GM19372 (cell line): ENCODE data around the gene FNDC5.
A peak's percentile ranks its signal among the peaks of the same experiment; 100 is the strongest.

ENCODE experiments used
- ATAC-seq: cut with Tn5 transposase; IDR thresholded peaks from one replicate; pipeline ENCODE4 v1.9.1; 2021; ENCODE audit warnings: mild to moderate bottlenecking, low read depth, moderate library complexity; ENCODE audit not compliant: unreplicated experiment

FNDC5 gene

DNA sequence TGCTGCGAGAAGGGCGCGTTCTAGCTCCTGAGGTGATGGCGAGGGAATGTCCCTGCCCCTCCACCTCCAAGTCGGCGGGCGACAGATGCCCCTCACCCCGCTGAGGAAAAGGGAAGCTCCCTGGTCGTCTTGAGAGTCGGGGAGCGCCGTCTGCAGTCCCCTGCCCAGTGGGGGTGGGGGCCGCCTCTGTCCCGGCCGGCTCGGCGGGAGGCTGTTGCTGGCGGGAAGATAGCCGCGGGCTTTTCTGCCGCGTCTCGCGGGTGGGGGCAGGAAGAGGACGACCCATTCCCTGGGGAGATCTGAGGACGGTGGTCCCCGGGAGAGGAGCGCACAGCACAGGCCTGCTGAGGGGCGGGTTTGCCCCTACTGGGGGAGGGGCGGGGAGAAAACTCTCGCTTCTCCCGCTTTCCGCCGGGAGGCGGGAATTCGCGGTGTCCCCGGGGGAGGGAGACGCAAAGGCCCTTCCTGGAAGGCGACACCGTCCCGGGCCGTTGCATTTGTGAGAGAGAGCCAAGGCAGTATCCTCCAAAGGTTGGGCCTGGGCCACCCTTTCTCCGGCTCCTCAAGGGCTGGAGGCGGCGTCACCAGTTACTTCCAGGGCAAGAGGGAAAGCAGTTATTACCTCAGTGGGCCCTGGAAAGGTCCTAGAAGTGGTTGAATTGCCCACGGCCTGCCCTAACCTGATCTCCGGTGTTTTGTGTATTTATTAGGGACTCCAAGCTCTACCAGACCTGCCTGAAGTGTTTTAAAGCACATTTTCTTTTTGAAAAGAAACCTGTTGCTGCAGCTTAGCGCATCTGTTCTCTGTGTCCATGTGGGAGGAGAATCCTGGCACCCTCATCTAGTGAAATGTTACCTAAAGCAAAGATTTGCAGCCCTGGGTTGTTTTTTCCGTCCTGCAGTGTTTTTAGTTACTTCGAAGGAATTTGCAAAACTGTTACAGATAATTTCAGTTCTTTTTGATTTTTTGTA, 52.6 kb downstream of the FNDC5 start:
- ATAC-seq = no peak

DNA sequence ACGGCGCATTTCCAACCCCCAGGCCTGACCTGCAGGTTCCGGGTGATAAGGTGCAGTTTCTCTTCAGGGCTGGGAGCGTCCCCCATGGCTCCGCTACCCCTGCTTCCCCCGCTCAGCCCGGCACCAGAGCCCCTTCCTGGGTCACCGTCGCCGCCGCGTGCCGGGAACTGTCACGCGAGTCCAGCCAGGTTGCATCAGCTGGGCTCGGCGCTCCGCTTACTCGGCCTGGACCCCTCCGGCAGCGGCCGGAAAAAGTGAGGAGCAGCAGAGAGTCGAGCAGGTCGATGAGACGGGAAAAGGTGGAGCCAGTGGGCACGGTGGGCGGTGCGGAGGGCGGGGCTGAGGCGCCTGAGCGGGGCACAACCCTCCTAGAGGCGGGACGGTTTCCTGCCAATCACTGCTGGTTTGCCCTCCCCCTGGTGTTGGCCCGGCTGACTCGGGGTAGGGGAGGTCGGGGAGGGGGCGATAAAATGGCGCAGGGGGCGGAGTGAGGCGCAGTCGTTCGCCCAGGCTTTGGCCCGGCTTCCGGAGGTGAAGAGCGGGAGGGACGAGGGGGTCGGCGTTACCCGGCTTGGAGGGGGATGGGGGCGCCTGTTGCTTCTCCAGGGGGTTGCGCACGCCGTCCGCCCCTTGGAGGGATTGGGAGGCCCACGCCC, 53.4 kb downstream of the FNDC5 start, which contains the start of the genes S100PBP and YARS1:
Gene S100PBP, plus strand, starts transcription at position 495 of the 656 bp plus-strand sequence. CDS start 8,447 bp downstream, outside the sequence.
Gene YARS1, minus strand, starts transcription at position 200 of the 656 bp plus-strand sequence. Its CDS starts 114 bp downstream, at position 86.
- ATAC-seq = peak; percentile 87

DNA sequence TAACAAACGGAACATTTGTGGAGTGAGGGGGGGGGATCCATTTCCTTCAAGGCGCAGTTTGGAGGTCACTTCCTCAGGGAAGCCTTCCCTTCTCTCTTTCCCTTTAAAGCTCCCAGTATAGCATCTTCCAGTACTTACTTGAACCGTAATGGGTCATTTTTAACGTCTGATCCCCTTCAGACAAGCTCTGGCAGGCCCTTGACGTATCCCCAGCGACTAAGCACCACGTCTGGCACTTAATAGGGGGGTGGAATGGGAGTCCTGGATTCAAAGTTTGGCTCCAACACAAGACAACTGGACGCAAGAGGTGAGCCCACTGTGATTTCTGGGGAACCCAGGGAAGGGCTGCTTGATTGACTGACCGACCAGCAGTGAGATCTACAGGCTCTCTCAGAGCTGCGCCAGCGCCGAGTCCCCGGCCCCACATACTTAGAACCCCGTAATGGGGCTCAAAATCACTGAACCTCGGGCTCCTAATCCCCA, 54.0 kb downstream of the FNDC5 start:
- ATAC-seq = peak; percentile 13

DNA sequence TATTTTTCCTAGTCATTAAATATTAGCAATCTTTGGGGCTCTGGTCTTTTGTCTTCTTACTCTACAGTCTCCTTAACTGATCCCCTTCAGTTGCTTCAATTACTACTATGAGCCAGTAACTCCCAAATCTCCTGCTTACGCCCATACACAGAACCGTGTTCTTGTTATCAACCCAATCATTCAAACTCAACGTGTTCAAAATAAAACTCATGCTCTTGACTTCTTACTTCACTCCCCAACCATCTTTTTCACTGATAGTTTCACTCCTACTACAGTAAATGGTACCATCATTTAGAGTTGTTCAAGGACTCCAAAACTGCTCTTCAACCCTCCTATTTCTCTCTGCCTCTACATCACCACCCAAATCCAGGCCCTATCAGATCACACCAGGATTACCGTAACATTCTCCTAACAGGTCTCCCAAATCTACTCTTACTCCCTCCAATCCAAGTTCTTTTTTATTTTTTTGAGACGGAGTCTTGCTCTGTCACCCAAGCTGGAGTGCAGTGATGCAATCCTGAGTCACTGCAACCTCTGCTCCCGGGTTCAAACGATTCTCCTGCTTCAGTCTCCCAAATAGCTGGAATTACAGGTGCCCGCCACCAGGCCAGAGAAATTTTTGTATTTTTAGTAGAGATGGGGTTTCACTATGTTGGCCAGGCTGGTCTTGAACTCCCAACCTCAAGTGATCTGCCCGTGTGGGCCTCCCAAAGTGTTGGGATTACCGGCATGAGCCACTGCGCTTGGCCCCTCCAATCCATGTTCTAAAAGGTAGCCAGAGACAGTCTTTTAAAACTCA, 56.6 kb downstream of the FNDC5 start:
- ATAC-seq = no peak
